Measurements from ENCODE around the gene CYP19A1.

CYP19A1 gene

GRCh38 chr15:51338496-51338895 is at the start of gene CYP19A1:
TSS of gene CYP19A1 (minus strand) at chr15:51338596. CDS start at chr15:51242912, 95,684 bp downstream.
- H3K4me3 ChIP-seq (ENCODE audit: low read depth, low read length), result no peak within 1 kb of the TSS

DNA sequence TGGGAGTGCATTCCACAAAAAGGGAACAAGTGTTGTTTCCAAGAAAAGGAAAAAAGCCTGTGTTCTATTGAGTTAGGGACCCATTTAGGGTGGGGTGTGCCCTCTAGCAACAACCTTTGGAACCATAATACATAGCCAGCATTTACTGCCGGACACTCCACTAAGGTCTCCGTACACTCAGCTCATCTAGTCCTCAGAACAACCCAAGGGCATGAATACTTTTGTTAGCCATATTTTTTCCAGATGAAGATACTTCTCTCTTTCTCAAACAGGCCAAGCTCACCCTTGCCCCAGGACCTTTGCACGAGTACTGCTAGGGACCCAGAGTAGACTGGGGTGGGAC is 49.3 kb upstream of the CYP19A1 start:
- H3K4me3 ChIP-seq (ENCODE audit: low read depth, low read length), result no peak overlapping the region

DNA sequence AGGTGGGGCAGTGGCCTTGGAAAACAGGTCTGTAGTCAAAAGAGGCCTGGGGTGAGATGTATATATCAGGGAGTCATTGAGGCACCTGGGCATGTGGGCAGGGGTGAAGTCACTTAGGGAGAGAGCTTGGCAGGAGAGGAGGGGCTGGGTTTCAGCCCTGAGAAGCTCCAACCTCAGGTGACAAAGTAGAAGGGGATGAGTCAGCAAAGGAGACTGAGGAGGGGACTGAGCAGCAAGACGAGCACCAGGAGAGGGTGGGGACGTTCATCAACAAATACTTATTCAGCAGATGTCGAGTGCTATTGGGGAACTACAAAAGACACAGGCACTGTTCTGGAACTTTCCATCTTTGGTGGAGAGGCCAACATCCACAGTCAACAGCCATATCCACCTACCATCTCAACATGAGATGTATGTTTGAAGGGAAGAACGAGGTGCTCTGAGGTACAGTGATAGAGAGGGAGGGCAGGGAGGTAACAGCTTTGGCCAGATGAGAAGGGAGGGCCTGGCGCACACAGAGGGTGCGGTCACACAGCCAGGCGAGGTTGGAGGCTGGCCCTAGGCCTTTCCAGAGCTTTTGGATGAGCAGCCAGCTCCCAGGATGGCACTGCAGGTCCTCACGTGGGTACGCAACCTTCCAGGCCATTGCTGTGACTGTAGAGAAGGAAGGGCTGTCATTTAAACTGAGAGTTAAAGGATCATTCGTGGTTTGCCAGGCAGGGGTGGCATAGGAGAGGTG is 48.7 kb upstream of the CYP19A1 start:
- H3K4me3 ChIP-seq (ENCODE audit: low read depth, low read length), result no peak overlapping the region

DNA sequence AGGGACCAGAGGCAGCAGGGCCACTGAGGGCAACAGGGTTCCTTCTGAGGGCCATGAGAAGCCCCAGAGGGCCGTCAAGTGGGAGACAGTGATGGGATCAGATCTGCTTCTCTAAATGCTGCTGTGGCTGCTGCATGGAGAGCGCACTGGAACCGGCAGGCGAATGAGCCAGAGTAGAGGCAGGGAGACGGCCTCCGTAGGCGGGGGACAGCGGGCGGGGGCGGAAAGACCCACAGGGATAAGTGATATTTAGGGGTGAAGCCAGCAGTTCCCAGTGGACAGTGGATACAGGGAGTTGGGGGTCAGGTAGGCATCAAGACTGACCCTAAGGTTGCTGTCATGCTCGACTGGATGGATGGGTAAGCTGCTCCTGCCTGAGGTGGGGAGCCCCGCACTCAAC is 48.1 kb upstream of the CYP19A1 start:
- H3K4me3 ChIP-seq (ENCODE audit: low read depth, low read length), result no peak overlapping the region

DNA sequence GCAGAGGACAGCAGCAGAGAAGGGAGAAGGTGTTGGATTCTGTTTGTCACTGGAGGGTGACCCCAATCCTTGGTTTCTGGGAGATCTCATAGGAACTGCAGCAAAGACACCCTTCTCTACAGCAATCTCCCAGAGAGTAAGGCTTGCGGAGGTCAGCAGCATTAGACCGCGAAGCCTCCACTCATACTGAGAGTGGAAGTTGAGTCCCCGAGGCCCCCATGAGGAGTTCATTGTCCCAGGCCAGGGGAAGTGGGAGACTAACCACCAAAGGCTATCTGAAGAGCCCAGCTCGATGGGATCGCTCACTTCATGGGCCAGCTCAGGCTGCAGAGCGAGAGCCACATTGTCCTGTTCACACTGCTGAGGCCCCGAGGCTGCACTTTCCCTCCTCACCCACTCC is 47.6 kb upstream of the CYP19A1 start:
- H3K4me3 ChIP-seq (ENCODE audit: low read depth, low read length), result no peak overlapping the region

- H3K4me3 ChIP-seq (ENCODE audit: low read depth, low read length), result no peak overlapping the region
Measured at GRCh38 chr15:51382787-51383186, 44.4 kb upstream of the CYP19A1 start.

DNA sequence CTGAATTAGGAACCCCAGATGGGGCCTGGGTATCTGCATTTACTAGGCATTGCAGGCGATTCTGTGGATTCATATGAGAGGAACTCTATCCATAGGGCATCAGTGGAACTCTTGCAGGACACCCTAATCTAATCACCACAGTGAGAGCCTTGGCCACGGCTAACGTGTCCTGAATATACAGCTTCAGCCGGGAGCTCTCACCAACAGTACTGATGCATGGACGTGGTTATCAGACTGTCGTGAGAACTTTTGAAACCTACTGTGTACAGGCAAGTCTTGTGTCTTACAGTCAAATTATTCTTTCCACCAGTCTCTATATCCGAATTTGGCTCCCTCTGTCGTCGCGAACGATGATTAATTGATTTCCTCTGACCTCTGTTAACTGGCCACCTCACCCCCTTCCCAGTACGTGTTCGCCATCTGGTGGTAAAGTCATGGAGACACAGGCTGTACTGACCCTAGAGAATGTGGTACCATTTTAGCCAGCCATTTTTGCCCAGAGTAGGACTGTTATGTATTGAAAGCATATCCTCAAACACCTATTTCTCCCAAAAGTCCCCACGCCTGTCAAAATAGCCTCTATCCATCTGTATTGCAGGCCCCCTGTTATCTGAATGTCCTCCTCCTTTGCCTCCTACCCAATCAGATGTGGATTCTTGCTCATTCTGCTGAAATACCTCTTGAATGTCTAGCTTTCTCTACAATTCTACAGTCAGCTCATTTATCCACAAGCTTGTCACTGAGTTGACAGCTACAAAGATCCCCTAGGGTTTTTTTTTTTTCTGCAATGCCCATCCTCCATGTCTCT is 42.8 kb upstream of the CYP19A1 start:
- no peak overlapping the region for H3K4me3 ChIP-seq (ENCODE audit: low read depth, low read length)

DNA sequence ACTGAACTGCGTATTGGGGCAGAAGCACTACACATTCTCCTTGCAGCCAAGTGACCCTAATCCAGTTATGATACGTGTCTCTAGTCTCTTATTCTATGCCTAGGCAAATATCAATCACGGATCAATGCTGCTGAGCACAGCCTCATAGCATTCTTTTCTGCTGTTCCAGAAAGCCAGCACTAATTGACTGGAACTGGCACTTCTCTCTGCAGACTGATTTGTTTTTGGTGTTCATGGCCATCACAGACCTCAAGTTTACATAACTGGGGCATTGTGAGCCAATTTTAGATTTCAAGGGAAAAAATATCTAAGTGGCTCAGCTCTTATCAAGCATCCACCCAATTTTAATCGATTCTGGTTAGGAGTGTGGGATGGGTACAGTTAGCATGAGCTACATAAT is 41.0 kb upstream of the CYP19A1 start:
- no peak overlapping the region for H3K4me3 ChIP-seq (ENCODE audit: low read depth, low read length)

GRCh38 chr15:51378406-51378805 is 40.0 kb upstream of the CYP19A1 start:
- no peak overlapping the region for H3K4me3 ChIP-seq (ENCODE audit: low read depth, low read length)

DNA sequence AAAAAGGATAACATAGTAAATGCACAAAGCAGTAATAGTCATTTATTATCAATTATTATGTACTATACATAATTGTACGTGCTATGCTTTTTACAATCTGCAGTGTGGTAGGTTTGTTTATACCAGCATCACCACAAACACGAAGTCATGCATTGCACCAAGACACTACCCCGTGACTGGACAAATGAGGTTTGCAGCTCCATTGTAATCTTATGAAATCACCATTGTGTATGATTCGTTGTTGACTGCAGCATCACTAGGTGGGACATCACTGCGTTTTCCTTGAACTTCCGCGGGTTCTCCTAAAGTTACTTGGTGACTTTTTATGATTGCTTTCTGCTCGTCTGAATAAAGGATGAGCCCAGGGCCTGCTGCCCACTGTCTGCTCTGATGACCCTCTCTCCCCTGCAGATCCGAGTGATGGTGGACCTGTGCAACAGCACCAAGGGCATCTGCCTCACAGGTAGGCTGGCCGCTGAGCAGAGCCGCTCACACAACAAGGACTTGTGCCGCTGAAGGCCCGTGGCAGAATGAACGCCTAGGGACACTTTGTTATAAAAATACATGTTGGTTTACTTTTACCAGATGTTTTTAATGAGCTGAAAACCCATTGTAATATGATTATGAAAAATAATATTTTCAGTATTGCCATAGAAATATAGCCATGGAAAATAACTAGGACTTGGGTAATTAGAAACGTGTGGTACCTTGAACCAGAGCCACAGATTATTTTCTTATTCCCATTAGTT is 38.8 kb upstream of the CYP19A1 start:
- no peak overlapping the region for H3K4me3 ChIP-seq (ENCODE audit: low read depth, low read length)

DNA sequence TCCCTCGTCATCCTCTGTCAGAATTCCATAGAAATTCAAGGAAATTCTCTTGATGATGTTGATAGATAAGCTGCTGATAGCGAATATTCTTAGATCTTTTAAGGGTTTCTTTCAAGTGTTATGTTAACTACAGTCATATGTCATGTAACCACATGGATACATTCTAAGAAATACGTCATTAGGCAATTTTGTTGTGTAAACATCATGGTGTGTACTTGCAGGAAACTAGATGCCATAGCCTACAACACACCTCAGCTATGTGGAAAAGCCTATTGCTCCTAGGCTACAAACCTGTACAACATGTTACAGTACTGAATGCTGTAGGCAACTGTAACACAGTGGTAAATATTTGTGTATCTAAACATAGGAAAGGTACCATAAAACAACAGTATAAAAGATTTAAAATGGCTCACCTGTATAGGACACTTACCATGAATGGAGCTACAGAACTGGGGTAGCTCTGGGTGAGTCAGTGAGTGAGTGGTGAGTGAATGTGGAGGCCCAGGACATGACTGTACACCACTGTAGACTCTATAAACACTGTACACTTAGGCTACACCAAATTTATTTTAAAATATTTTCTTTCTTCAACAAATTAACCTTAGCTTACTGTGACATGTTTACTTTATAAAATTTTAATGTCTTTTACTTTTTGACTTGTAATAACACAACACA is 37.7 kb upstream of the CYP19A1 start:
- H3K4me3 ChIP-seq (ENCODE audit: low read depth, low read length), result no peak overlapping the region

- H3K4me3 ChIP-seq (ENCODE audit: low read depth, low read length), result no peak overlapping the region
Measured at GRCh38 chr15:51374131-51374530, 35.7 kb upstream of the CYP19A1 start.

DNA sequence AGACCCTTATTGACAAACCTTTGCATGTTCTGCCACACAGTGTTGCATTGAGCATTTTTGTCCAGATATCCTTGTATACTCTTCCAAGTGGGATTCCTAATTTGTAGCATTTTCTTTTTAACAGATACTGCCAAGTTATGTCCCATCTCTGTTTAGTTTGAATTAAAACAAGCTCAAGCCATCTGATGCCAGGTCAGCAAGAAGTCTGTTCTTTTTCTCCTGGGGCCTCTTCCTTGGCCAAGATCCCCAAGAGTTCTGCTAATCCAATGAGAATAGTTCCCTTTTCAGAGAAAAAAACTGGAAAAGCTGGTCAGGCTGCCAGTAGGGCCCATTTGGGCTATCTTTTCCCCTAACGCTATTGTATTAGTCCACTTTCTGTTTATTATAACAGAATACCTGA is 32.9 kb upstream of the CYP19A1 start:
- H3K4me3 ChIP-seq (ENCODE audit: low read depth, low read length), result no peak overlapping the region

- H3K4me3 ChIP-seq (ENCODE audit: low read depth, low read length), result no peak overlapping the region
Measured at GRCh38 chr15:51369451-51369761, 31.0 kb upstream of the CYP19A1 start.

- no peak overlapping the region for H3K4me3 ChIP-seq (ENCODE audit: low read depth, low read length)
Measured at GRCh38 chr15:51368751-51369450, 30.5 kb upstream of the CYP19A1 start.

DNA sequence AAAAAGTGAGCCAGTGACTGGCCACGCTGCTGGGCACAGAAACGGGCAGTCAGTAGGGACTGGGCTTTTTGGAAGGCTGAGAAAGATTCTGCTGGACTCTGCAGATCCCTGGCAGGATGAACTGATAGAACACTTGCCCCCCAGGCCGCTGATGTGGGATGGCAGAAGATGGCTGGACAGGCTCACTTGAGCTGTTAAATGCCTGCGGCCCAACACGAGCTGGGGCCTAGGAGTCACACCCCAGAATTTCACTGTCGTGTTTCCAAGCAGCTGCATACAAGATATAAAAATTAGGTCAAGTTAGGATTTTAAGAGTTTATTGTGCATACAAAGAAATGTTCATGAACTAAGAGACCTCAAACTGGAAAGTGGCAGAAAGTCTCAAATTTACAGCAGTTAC is 29.9 kb upstream of the CYP19A1 start:
- no peak overlapping the region for H3K4me3 ChIP-seq (ENCODE audit: low read depth, low read length)

DNA sequence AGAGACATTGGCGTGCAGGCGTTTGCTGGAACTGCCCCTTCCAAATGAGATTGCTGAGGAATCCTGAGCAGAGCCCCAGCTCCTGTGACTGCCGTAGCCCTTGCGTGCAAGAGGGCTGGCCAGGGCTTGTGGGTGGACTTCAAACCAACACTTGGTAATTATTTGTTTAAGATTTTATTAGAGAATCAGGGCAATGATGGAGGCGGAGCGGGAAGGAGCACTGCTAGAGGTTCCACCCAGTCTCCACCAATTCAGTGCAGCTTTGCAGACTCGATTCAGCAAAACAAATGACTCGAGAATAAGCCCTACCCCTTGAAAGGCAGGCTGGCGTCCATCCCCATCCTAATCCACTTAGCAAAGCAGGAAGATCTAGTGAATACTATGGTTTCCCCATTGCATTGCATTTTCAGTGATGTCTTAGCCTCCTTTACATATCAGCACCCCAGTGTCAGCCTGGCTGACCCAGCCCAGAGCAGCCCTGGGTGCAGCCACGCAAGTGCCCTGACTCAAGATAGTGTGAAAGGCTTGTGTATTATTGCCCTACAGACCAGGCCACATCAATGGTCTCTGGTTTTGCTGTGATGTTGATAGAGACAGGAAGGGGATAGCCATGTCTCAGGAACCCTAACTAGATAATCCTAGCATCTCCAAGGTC is 29.1 kb upstream of the CYP19A1 start:
- no peak overlapping the region for H3K4me3 ChIP-seq (ENCODE audit: low read depth, low read length)

- no peak overlapping the region for H3K4me3 ChIP-seq (ENCODE audit: low read depth, low read length)
Measured at GRCh38 chr15:51366920-51367319, 28.5 kb upstream of the CYP19A1 start.

DNA sequence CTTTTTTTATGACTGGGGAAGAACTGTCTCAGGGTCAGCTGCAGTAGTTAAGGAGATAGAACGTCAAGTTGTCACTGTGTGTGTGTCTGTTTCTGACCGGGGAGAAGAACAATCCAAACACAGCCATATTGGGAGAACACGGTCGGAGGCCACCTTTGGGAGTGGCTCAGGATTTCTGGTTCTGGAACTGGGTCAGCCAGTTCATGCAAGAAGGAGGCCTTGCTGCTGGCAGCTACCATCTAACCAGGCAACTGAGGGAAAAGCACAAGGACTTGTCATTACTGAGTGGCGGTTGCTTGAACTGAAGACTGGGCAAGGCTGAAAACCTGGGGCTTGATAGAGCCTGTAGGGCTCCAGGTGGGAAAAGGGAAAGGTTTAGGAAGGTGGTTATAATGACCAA is 27.7 kb upstream of the CYP19A1 start:
- no peak overlapping the region for H3K4me3 ChIP-seq (ENCODE audit: low read depth, low read length)

GRCh38 chr15:51365417-51365816 is 27.0 kb upstream of the CYP19A1 start:
- no peak overlapping the region for H3K4me3 ChIP-seq (ENCODE audit: low read depth, low read length)

All from iPS-11a (cell line).